ENCODE measurements around the gene MICAL2.

The MICAL2 gene

DNA sequence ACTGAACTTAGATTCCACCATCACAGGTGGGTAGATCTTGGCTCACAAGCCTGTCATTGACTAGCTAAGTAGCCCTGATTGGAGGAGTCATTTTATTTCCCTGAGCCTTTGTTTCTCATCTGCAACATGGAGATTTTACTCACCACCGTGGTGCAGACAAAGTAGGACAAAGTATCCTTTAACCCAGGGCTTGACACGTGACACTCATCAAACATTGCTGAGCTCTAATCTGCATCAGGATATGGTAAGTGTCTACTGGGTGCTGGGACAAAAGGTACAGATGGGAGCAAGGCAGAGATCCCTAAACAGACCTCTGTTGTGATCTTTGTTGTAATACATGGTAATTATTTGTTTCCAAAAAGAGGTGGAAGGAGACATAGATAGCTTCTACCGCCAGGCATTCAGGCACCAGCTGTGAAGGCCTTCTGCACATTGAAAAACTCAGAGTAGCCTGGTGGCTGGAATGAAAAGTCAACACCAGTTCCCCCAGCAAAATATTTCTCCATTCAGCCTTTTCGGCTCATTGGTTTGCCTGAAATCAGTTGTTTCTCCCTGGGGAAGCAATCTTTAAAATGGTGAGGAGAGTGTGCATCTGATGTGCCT lies 18.3 kb upstream of the MICAL2 start:
- no peak overlapping the region for H3K4me3 ChIP-seq (ENCODE audit: low read length)
- H3K27me3 ChIP-seq (ENCODE audit: insufficient read depth, low read length): no peaks in the 10 kb centered on the region
- no peak overlapping the region for H3K27ac ChIP-seq (ENCODE audit: low read length)
- peaks cover 30% of the 10 kb centered on the region for H3K4me1 ChIP-seq (ENCODE audit: insufficient read depth, low read length)
- peak overlapping the region; percentile 3; the same call in 1 of the 2 replicates for H3K9ac ChIP-seq (ENCODE audit: low read depth, low read length)
- H3K9me3 ChIP-seq (ENCODE audit: insufficient read depth, low read depth, low read length): no peaks in the 10 kb centered on the region
- no peaks in the 10 kb centered on the region for H3K36me3 ChIP-seq (ENCODE audit: insufficient read depth, low read depth, low read length)

- H3K9me3 ChIP-seq (ENCODE audit: insufficient read depth, low read depth, low read length): no peaks in the 10 kb centered on the region
- peak overlapping the region; percentile 3; the same call in 1 of the 2 replicates for H3K9ac ChIP-seq (ENCODE audit: low read depth, low read length)
- no peaks in the 10 kb centered on the region for H3K27me3 ChIP-seq (ENCODE audit: insufficient read depth, low read length)
- H3K4me3 ChIP-seq (ENCODE audit: low read length): no peak overlapping the region
- H3K4me1 ChIP-seq (ENCODE audit: insufficient read depth, low read length): peaks cover 30% of the 10 kb centered on the region
- no peak overlapping the region for H3K27ac ChIP-seq (ENCODE audit: low read length)
- no peaks in the 10 kb centered on the region for H3K36me3 ChIP-seq (ENCODE audit: insufficient read depth, low read depth, low read length)
Observed at GRCh38 chr11:12092714-12093113, 17.7 kb upstream of the MICAL2 start.

GRCh38 chr11:12094872-12095800 lies 15.3 kb upstream of the MICAL2 start:
- no peaks in the 10 kb centered on the region for H3K9me3 ChIP-seq (ENCODE audit: insufficient read depth, low read depth, low read length)
- H3K27me3 ChIP-seq (ENCODE audit: insufficient read depth, low read length): no peaks in the 10 kb centered on the region
- no peak overlapping the region for H3K9ac ChIP-seq (ENCODE audit: low read depth, low read length)
- peaks cover 30% of the 10 kb centered on the region for H3K4me1 ChIP-seq (ENCODE audit: insufficient read depth, low read length)
- H3K4me3 ChIP-seq (ENCODE audit: low read length): no peak overlapping the region
- H3K27ac ChIP-seq (ENCODE audit: low read length): no peak overlapping the region
- no peaks in the 10 kb centered on the region for H3K36me3 ChIP-seq (ENCODE audit: insufficient read depth, low read depth, low read length)

GRCh38 chr11:12097219-12097618 lies 13.2 kb upstream of the MICAL2 start:
- Histone ChIP-seq H3K9ac (ENCODE audit: low read depth, low read length) (no peak overlapping the region), H3K36me3 (ENCODE audit: insufficient read depth, low read depth, low read length) (no peaks in the 10 kb centered on the region), H3K4me3 (ENCODE audit: low read length) (no peak overlapping the region), H3K27ac (ENCODE audit: low read length) (no peak overlapping the region), H3K9me3 (ENCODE audit: insufficient read depth, low read depth, low read length) (no peaks in the 10 kb centered on the region), H3K27me3 (ENCODE audit: insufficient read depth, low read length) (no peaks in the 10 kb centered on the region; the same call in 1 of the 2 replicates), H3K4me1 (ENCODE audit: insufficient read depth, low read length) (peaks cover 22% of the 10 kb centered on the region)

GRCh38 chr11:12098601-12099000 lies 11.8 kb upstream of the MICAL2 start:
- H3K27me3 ChIP-seq (ENCODE audit: insufficient read depth, low read length): no peaks in the 10 kb centered on the region; the same call in 1 of the 2 replicates

GRCh38 chr11:12099132-12099873 lies 11.1 kb upstream of the MICAL2 start:
- H3K9ac ChIP-seq (ENCODE audit: low read depth, low read length): no peak overlapping the region
- peaks cover 29% of the 10 kb centered on the region for H3K4me1 ChIP-seq (ENCODE audit: insufficient read depth, low read length)
- no peaks in the 10 kb centered on the region for H3K36me3 ChIP-seq (ENCODE audit: insufficient read depth, low read depth, low read length)
- H3K27ac ChIP-seq (ENCODE audit: low read length): no peak overlapping the region
- H3K27me3 ChIP-seq (ENCODE audit: insufficient read depth, low read length): peaks cover 2% of the 10 kb centered on the region; the same call in 1 of the 2 replicates
- no peak overlapping the region for H3K4me3 ChIP-seq (ENCODE audit: low read length)
- H3K9me3 ChIP-seq (ENCODE audit: insufficient read depth, low read depth, low read length): no peaks in the 10 kb centered on the region

More at GRCh38 chr11:12098601-12099000, 11.8 kb upstream of the MICAL2 start:
- peaks cover 24% of the 10 kb centered on the region for H3K4me1 ChIP-seq (ENCODE audit: insufficient read depth, low read length)
- H3K27ac ChIP-seq (ENCODE audit: low read length): no peak overlapping the region
- no peak overlapping the region for H3K9ac ChIP-seq (ENCODE audit: low read depth, low read length)
- H3K4me3 ChIP-seq (ENCODE audit: low read length): no peak overlapping the region
- H3K9me3 ChIP-seq (ENCODE audit: insufficient read depth, low read depth, low read length): no peaks in the 10 kb centered on the region
- H3K36me3 ChIP-seq (ENCODE audit: insufficient read depth, low read depth, low read length): no peaks in the 10 kb centered on the region

GRCh38 chr11:12100429-12100828 lies 10.0 kb upstream of the MICAL2 start:
- peaks cover 23% of the 10 kb centered on the region for H3K4me1 ChIP-seq (ENCODE audit: insufficient read depth, low read length)
- H3K27ac ChIP-seq (ENCODE audit: low read length): no peak overlapping the region

DNA sequence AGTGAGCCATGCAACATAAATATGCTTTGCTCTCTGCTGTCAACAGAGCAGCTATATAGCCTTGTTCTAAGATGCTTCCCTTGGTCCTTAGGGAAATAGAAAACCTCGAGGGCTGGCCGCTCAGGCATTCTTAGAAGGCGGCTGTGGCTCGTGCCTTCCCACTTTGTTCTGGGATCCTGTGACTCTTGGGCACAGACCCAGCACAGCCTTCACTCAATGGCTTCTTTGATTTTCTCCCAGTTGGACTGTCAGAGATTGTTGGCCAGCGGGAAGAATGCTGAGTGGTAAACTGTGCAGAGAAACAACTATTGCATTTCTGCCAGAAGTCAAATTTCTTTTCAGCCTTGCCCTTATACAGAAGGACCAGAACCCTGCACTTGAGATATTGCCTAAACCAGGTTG lies 9.5 kb upstream of the MICAL2 start:
- Histone ChIP-seq H3K4me1 (ENCODE audit: insufficient read depth, low read length) (peaks cover 19% of the 10 kb centered on the region), H3K4me3 (ENCODE audit: low read length) (no peak overlapping the region), H3K36me3 (ENCODE audit: insufficient read depth, low read depth, low read length) (no peaks in the 10 kb centered on the region), H3K9ac (ENCODE audit: low read depth, low read length) (no peak overlapping the region), H3K9me3 (ENCODE audit: insufficient read depth, low read depth, low read length) (no peaks in the 10 kb centered on the region), H3K27me3 (ENCODE audit: insufficient read depth, low read length) (peaks cover 8% of the 10 kb centered on the region; the same call in 1 of the 2 replicates), H3K27ac (ENCODE audit: low read length) (no peak overlapping the region)

More at GRCh38 chr11:12100429-12100828, 10.0 kb upstream of the MICAL2 start:
- no peak overlapping the region for H3K9ac ChIP-seq (ENCODE audit: low read depth, low read length)
- no peak overlapping the region for H3K4me3 ChIP-seq (ENCODE audit: low read length)
- H3K36me3 ChIP-seq (ENCODE audit: insufficient read depth, low read depth, low read length): no peaks in the 10 kb centered on the region
- H3K27me3 ChIP-seq (ENCODE audit: insufficient read depth, low read length): peaks cover 8% of the 10 kb centered on the region; the same call in 1 of the 2 replicates
- H3K9me3 ChIP-seq (ENCODE audit: insufficient read depth, low read depth, low read length): no peaks in the 10 kb centered on the region

DNA sequence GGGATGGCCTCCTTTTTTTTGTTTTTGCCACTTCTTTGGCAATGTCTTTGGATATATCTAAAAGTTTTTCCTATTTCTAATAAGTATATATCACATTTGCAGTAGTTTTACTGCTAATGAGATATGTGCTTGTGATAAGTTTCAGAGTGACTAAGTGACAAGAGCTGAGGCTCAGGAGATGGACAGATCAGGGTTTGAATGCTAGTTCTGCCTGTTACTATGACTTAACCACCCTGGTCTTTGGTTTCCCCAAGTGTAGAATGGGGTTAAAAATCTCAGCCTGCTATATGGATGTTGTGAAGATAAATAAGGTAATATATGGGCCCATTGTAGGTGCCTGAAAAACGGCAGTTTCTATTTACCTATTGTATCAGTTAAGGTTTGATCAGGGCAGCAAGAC lies 9.1 kb upstream of the MICAL2 start:
- Histone ChIP-seq H3K4me3 (ENCODE audit: low read length) (no peak overlapping the region), H3K9me3 (ENCODE audit: insufficient read depth, low read depth, low read length) (no peaks in the 10 kb centered on the region), H3K9ac (ENCODE audit: low read depth, low read length) (no peak overlapping the region), H3K27ac (ENCODE audit: low read length) (no peak overlapping the region), H3K27me3 (ENCODE audit: insufficient read depth, low read length) (peaks cover 10% of the 10 kb centered on the region; the same call in 1 of the 2 replicates), H3K4me1 (ENCODE audit: insufficient read depth, low read length) (peaks cover 19% of the 10 kb centered on the region), H3K36me3 (ENCODE audit: insufficient read depth, low read depth, low read length) (no peaks in the 10 kb centered on the region)

DNA sequence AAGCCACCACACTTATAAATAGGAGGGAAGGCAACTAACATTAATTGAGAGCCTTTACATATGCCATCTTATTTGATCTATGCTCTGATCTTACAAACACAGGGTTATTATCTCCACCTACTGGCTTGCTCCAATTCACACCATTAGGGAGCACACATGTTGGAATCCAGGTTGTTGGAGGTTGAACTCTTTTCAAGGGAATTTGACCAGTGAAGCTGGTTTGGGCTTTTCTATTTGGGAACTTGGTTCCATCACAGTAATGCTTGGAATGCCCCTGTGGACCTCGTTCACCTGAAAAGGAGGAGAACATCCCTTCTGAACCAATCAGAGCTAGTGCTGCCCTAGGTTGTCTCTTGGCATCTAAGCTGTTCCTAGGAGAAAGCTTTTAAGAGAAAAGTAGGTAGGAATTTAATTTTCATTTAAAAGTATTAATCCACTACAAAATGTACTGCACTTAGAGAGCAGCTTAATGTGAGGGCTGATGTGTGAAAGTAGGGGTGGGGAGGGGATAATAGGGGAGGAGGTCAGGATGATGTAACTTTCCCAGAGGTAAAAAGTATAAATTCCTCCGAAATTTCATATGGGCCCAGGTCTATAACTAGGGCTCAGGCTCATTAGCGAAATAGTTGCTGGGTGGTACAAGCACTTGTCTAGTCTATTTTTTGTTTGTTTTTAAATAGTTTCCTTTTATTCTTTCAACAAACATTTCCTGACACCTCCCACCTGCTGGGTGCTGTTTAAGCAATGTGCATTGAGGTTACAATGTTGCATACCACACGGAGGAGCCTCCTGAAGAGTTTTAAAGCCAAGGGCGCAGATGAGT lies 7.6 kb upstream of the MICAL2 start:
- Histone ChIP-seq H3K27me3 (ENCODE audit: insufficient read depth, low read length) (peaks cover 12% of the 10 kb centered on the region; the same call in 1 of the 2 replicates), H3K36me3 (ENCODE audit: insufficient read depth, low read depth, low read length) (no peaks in the 10 kb centered on the region), H3K4me1 (ENCODE audit: insufficient read depth, low read length) (peaks cover 19% of the 10 kb centered on the region), H3K4me3 (ENCODE audit: low read length) (peak overlapping the region; percentile 23; the same call in 1 of the 2 replicates), H3K9me3 (ENCODE audit: insufficient read depth, low read depth, low read length) (no peaks in the 10 kb centered on the region), H3K9ac (ENCODE audit: low read depth, low read length) (no peak overlapping the region), H3K27ac (ENCODE audit: low read length) (no peak overlapping the region)
